Measurements from ENCODE around the gene HNRNPDL.
"Not testable (repeated sequence)": the region's sequence is repeated elsewhere in the genome, so short reads cannot be mapped to it uniquely, and the experiment has no call there.

Gene HNRNPDL

GRCh38 chr4:82430193-82430963, at the start of gene HNRNPDL, which contains the start of gene ENOPH1:
TSS of gene HNRNPDL (minus strand) at chr4:82430462. CDS start at chr4:82429690, 772 bp downstream.
TSS of gene ENOPH1 (plus strand) at chr4:82430590. CDS start at chr4:82430830, 240 bp downstream.
- DNase-seq (ENCODE audit: low read depth in 4 of 4, low spot score in 1 of 4), result peak; percentile 99 to 100 (median 99)

GRCh38 chr4:82479562-82479961, 49.3 kb upstream of the HNRNPDL start:
- DNase-seq (ENCODE audit: low read depth in 4 of 4, low spot score in 1 of 4), result no peak

- DNase-seq (ENCODE audit: low read depth in 4 of 4, low spot score in 1 of 4), result not testable (repeated sequence)
Observed at GRCh38 chr4:82477469-82477868, 47.2 kb upstream of the HNRNPDL start.

- not testable (repeated sequence) for DNase-seq (ENCODE audit: low read depth in 4 of 4, low spot score in 1 of 4)
Observed at GRCh38 chr4:82475931-82476330, 45.7 kb upstream of the HNRNPDL start.

GRCh38 chr4:82473621-82474164, 43.4 kb upstream of the HNRNPDL start:
- no peak for DNase-seq (ENCODE audit: low read depth in 4 of 4, low spot score in 1 of 4)

- DNase-seq (ENCODE audit: low read depth in 4 of 4, low spot score in 1 of 4), result not testable (repeated sequence)
Observed at GRCh38 chr4:82473080-82473479, 42.8 kb upstream of the HNRNPDL start.

- DNase-seq (ENCODE audit: low read depth in 4 of 4, low spot score in 1 of 4), result no peak
Observed at GRCh38 chr4:82469791-82470345, 39.6 kb upstream of the HNRNPDL start.

GRCh38 chr4:82467471-82467870, 37.2 kb upstream of the HNRNPDL start:
- DNase-seq (ENCODE audit: low read depth in 4 of 4, low spot score in 1 of 4), result no peak

GRCh38 chr4:82463221-82463620, 33.0 kb upstream of the HNRNPDL start:
- DNase-seq (ENCODE audit: low read depth in 4 of 4, low spot score in 1 of 4), result no peak

GRCh38 chr4:82462415-82462831, 32.2 kb upstream of the HNRNPDL start:
- peak; percentile 68 to 79 (median 74) for DNase-seq (ENCODE audit: low read depth in 4 of 4, low spot score in 1 of 4)

- DNase-seq (ENCODE audit: low read depth in 4 of 4, low spot score in 1 of 4), result no peak
Observed at GRCh38 chr4:82461710-82462109, 31.4 kb upstream of the HNRNPDL start.

GRCh38 chr4:82458729-82459128, 28.5 kb upstream of the HNRNPDL start:
- no peak for DNase-seq (ENCODE audit: low read depth in 4 of 4, low spot score in 1 of 4)

- DNase-seq (ENCODE audit: low read depth in 4 of 4, low spot score in 1 of 4), result no peak
Observed at GRCh38 chr4:82457266-82457665, 27.0 kb upstream of the HNRNPDL start.

GRCh38 chr4:82452026-82452425, 21.8 kb upstream of the HNRNPDL start:
- DNase-seq (ENCODE audit: low read depth in 4 of 4, low spot score in 1 of 4), result no peak

- no peak for DNase-seq (ENCODE audit: low read depth in 4 of 4, low spot score in 1 of 4)
Observed at GRCh38 chr4:82450966-82451755, 20.9 kb upstream of the HNRNPDL start.

- no peak for DNase-seq (ENCODE audit: low read depth in 4 of 4, low spot score in 1 of 4)
Observed at GRCh38 chr4:82447886-82448285, 17.6 kb upstream of the HNRNPDL start.

GRCh38 chr4:82439088-82439487, 8.8 kb upstream of the HNRNPDL start:
- DNase-seq (ENCODE audit: low read depth in 4 of 4, low spot score in 1 of 4), result no peak

GRCh38 chr4:82437285-82438005, 7.2 kb upstream of the HNRNPDL start:
- no peak for DNase-seq (ENCODE audit: low read depth in 4 of 4, low spot score in 1 of 4)

GRCh38 chr4:82436780-82437179, 6.5 kb upstream of the HNRNPDL start:
- DNase-seq (ENCODE audit: low read depth in 4 of 4, low spot score in 1 of 4), result no peak

- no peak for DNase-seq (ENCODE audit: low read depth in 4 of 4, low spot score in 1 of 4)
Observed at GRCh38 chr4:82436130-82436529, 5.9 kb upstream of the HNRNPDL start.

- no peak for DNase-seq (ENCODE audit: low read depth in 4 of 4, low spot score in 1 of 4)
Observed at GRCh38 chr4:82434949-82435348, 4.7 kb upstream of the HNRNPDL start.
